ENCODE measurements around the gene MBNL1. TPM values are rescaled to one million over a fixed set of nuclear protein-coding genes. Genes with fewer than 3 reads are reported as not detected.

MBNL1 gene
- total RNA-seq, 1 donor, result 545 TPM

GRCh38 chr3:152287898-152288576, 19.3 kb downstream of the MBNL1 start:
- peaks cover 49% of the 10 kb centered on the region for H3K4me1 ChIP-seq (ENCODE audit: insufficient read depth, low read length)
- H3K27me3 ChIP-seq (ENCODE audit: insufficient read depth, low read length), result no peaks in the 10 kb centered on the region
- no peak for TF ChIP-seq CTCF (IDR thresholded peaks at IDR 0.05; ENCODE audit: extremely low read depth, low read depth, low read length)
- no peak overlapping the region for H2AFZ ChIP-seq (ENCODE audit: low read length)
- no peaks in the 10 kb centered on the region for H3K9me3 ChIP-seq (ENCODE audit: low read depth, low read length)
- H3K36me3 ChIP-seq (ENCODE audit: insufficient read depth, low read length), result no peaks in the 10 kb centered on the region
- H3K79me2 ChIP-seq (ENCODE audit: insufficient read depth, low read length), result peaks cover 96% of the 10 kb centered on the region
- H3K4me3 ChIP-seq (ENCODE audit: insufficient read depth, low read length), result no peak overlapping the region
- no peak for DNase-seq (ENCODE audit: insufficient read length, low spot score, missing footprints)
- peak overlapping the region; percentile 36 for H3K27ac ChIP-seq (ENCODE audit: low read depth, low read length)
- H3K4me2 ChIP-seq (ENCODE audit: insufficient read depth, low read length), result peak overlapping the region; percentile 36
- peaks cover 64% of the 10 kb centered on the region for H4K20me1 ChIP-seq (ENCODE audit: insufficient read depth, low read length)

- no peak for TF ChIP-seq CTCF (IDR thresholded peaks at IDR 0.05; ENCODE audit: extremely low read depth, low read depth, low read length)
- Histone ChIP-seq H2AFZ (ENCODE audit: low read length) (no peak overlapping the region), H4K20me1 (ENCODE audit: insufficient read depth, low read length) (peaks cover 61% of the 10 kb centered on the region), H3K4me1 (ENCODE audit: insufficient read depth, low read length) (peaks cover 46% of the 10 kb centered on the region), H3K27me3 (ENCODE audit: insufficient read depth, low read length) (no peaks in the 10 kb centered on the region), H3K36me3 (ENCODE audit: insufficient read depth, low read length) (no peaks in the 10 kb centered on the region), H3K79me2 (ENCODE audit: insufficient read depth, low read length) (peaks cover 96% of the 10 kb centered on the region), H3K4me2 (ENCODE audit: insufficient read depth, low read length) (no peak overlapping the region), H3K27ac (ENCODE audit: low read depth, low read length) (peak overlapping the region; percentile 36), H3K9me3 (ENCODE audit: low read depth, low read length) (no peaks in the 10 kb centered on the region), H3K4me3 (ENCODE audit: insufficient read depth, low read length) (no peak overlapping the region)
- no peak for DNase-seq (ENCODE audit: insufficient read length, low spot score, missing footprints)
Measured at GRCh38 chr3:152288681-152289080, 20.0 kb downstream of the MBNL1 start.

GRCh38 chr3:152289708-152290107, 21.0 kb downstream of the MBNL1 start:
- H3K79me2 ChIP-seq (ENCODE audit: insufficient read depth, low read length), result peaks cover 93% of the 10 kb centered on the region
- H3K9me3 ChIP-seq (ENCODE audit: low read depth, low read length), result no peaks in the 10 kb centered on the region
- peak overlapping the region; percentile 34 for H3K4me2 ChIP-seq (ENCODE audit: insufficient read depth, low read length)
- peak overlapping the region; percentile 58 for H3K27ac ChIP-seq (ENCODE audit: low read depth, low read length)
- TF ChIP-seq CTCF (IDR thresholded peaks at IDR 0.05; ENCODE audit: extremely low read depth, low read depth, low read length), result no peak
- no peak overlapping the region for H3K4me3 ChIP-seq (ENCODE audit: insufficient read depth, low read length)
- no peak overlapping the region for H2AFZ ChIP-seq (ENCODE audit: low read length)
- DNase-seq (ENCODE audit: insufficient read length, low spot score, missing footprints), result no peak
- H3K4me1 ChIP-seq (ENCODE audit: insufficient read depth, low read length), result peaks cover 46% of the 10 kb centered on the region
- H4K20me1 ChIP-seq (ENCODE audit: insufficient read depth, low read length), result peaks cover 57% of the 10 kb centered on the region
- no peaks in the 10 kb centered on the region for H3K27me3 ChIP-seq (ENCODE audit: insufficient read depth, low read length)
- no peaks in the 10 kb centered on the region for H3K36me3 ChIP-seq (ENCODE audit: insufficient read depth, low read length)

- Histone ChIP-seq H3K79me2 (ENCODE audit: insufficient read depth, low read length) (peaks cover 93% of the 10 kb centered on the region), H2AFZ (ENCODE audit: low read length) (no peak overlapping the region), H3K9me3 (ENCODE audit: low read depth, low read length) (no peaks in the 10 kb centered on the region), H3K4me1 (ENCODE audit: insufficient read depth, low read length) (peaks cover 46% of the 10 kb centered on the region), H3K36me3 (ENCODE audit: insufficient read depth, low read length) (no peaks in the 10 kb centered on the region), H3K27ac (ENCODE audit: low read depth, low read length) (peak overlapping the region; percentile 58), H4K20me1 (ENCODE audit: insufficient read depth, low read length) (peaks cover 57% of the 10 kb centered on the region), H3K27me3 (ENCODE audit: insufficient read depth, low read length) (no peaks in the 10 kb centered on the region), H3K4me2 (ENCODE audit: insufficient read depth, low read length) (no peak overlapping the region), H3K4me3 (ENCODE audit: insufficient read depth, low read length) (no peak overlapping the region)
- TF ChIP-seq CTCF (IDR thresholded peaks at IDR 0.05; ENCODE audit: extremely low read depth, low read depth, low read length), result no peak
- no peak for DNase-seq (ENCODE audit: insufficient read length, low spot score, missing footprints)
Measured at GRCh38 chr3:152290374-152290773, 21.6 kb downstream of the MBNL1 start.
